K562 (cell line): Measurements from ENCODE around the gene TRABD.

Source experiments
- HSF4 ChIP-seq: fragments of 250-450 bp; sonication (Bioruptor Pico); IDR thresholded peaks from 2 replicates; pipeline ENCODE4 v2.1.2; 2022; ENCODE audit warnings: mild to moderate bottlenecking, moderate library complexity, borderline replicate concordance
- MAFG ChIP-seq: fragments of 450-650 bp; conservative IDR thresholded peaks from 2 replicates; pipeline ENCODE4 v1.6.1; 2016; ENCODE audit warnings: missing genetic modification characterization, missing compliant biosample characterization
- STAT5B ChIP-seq: fragments of 250-450 bp; sonication (Bioruptor Pico); IDR thresholded peaks from 2 replicates; pipeline ENCODE4 v1.8.0; 2021; ENCODE audit warnings: mild to moderate bottlenecking, inconsistent platforms
- TF ChIP-seq, protein P1 (sequence below): fragments of 450-650 bp; IDR thresholded peaks from 2 replicates; pipeline ENCODE4 v1.6.1; 2017; ENCODE audit warnings: mild to moderate bottlenecking, moderate library complexity
- TF ChIP-seq, protein P2 (sequence below), 3 experiments: IDR thresholded peaks in 2 of 3; conservative IDR thresholded peaks in 1 of 3; 2 replicates each; pipeline ENCODE4 v1.5.1; 2011 to 2012; ENCODE audit warnings: low read length in 3 of 3, mild to moderate bottlenecking in 3 of 3, control low read depth in 2 of 3, improper control_type of control experiment in 1 of 3, inconsistent platforms in 1 of 3, low read depth in 1 of 3, mixed read lengths in 1 of 3, moderate library complexity in 1 of 3; ENCODE audit not compliant: insufficient read depth in 2 of 3

DNA sequence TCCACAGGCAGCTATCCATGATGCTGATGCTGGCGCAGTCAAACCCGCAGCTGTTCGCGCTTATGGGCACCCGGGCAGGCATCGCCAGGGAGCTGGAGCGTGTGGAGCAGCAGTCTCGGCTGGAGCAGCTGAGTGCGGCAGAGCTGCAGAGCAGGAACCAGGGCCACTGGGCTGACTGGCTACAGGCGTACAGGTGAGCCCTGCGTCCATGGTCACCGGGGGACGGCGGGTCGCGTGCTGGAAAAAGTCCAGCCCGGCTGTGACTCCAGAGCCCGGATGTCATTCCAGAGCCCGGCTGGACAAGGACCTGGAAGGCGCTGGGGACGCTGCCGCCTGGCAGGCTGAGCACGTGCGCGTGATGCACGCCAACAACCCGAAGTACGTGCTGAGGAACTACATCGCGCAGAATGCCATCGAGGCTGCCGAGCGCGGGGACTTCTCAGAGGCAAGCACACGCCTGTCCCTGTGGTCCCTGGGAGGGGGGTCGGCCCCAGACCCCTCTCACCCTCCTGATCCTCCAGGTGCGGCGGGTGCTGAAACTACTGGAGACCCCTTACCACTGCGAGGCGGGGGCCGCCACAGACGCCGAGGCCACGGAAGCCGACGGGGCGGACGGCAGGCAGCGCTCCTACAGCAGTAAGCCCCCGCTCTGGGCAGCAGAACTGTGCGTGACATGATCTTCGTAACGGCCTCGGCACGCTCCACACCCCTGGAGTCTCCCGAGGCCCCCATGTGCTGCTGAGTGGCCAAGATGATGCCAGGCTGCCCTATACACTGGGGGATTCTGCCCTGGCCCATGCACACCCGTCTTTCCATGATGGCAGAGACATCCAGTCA is 31.2 kb downstream of the TRABD start:
- TF ChIP-seq, protein P1, sequence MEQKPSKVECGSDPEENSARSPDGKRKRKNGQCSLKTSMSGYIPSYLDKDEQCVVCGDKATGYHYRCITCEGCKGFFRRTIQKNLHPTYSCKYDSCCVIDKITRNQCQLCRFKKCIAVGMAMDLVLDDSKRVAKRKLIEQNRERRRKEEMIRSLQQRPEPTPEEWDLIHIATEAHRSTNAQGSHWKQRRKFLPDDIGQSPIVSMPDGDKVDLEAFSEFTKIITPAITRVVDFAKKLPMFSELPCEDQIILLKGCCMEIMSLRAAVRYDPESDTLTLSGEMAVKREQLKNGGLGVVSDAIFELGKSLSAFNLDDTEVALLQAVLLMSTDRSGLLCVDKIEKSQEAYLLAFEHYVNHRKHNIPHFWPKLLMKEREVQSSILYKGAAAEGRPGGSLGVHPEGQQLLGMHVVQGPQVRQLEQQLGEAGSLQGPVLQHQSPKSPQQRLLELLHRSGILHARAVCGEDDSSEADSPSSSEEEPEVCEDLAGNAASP = no peak
- no peak for TF ChIP-seq MAFG (tag)
- no peak for TF ChIP-seq HSF4
- TF ChIP-seq STAT5B (CRISPR knock-in tag) = no peak
- TF ChIP-seq, protein P2, sequence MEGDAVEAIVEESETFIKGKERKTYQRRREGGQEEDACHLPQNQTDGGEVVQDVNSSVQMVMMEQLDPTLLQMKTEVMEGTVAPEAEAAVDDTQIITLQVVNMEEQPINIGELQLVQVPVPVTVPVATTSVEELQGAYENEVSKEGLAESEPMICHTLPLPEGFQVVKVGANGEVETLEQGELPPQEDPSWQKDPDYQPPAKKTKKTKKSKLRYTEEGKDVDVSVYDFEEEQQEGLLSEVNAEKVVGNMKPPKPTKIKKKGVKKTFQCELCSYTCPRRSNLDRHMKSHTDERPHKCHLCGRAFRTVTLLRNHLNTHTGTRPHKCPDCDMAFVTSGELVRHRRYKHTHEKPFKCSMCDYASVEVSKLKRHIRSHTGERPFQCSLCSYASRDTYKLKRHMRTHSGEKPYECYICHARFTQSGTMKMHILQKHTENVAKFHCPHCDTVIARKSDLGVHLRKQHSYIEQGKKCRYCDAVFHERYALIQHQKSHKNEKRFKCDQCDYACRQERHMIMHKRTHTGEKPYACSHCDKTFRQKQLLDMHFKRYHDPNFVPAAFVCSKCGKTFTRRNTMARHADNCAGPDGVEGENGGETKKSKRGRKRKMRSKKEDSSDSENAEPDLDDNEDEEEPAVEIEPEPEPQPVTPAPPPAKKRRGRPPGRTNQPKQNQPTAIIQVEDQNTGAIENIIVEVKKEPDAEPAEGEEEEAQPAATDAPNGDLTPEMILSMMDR (IDR thresholded peaks at IDR 0.05 in 2 of 3, conservative IDR thresholded peaks at IDR 0.05 in 1 of 3; ENCODE audit: insufficient read depth in 2 of 3, low read depth in 1 of 3, low read length in 3 of 3) = no peak
